ENCODE data around the gene MIA2.
A peak's percentile ranks its signal among the peaks of the same experiment; 100 is the strongest.
"Not testable (repeated sequence)": the region's sequence is repeated elsewhere in the genome, so short reads cannot be mapped to it uniquely, and the experiment has no call there.

MIA2 gene

GRCh38 chr14:39233680-39234326, at the start of gene MIA2:
Gene MIA2, plus strand, starts transcription at chr14:39233915. Its CDS starts 200 bp downstream, at chr14:39234115.
- DNase-seq = no peak

GRCh38 chr14:39184628-39185255, 49.0 kb upstream of the MIA2 start:
- DNase-seq = no peak

DNA sequence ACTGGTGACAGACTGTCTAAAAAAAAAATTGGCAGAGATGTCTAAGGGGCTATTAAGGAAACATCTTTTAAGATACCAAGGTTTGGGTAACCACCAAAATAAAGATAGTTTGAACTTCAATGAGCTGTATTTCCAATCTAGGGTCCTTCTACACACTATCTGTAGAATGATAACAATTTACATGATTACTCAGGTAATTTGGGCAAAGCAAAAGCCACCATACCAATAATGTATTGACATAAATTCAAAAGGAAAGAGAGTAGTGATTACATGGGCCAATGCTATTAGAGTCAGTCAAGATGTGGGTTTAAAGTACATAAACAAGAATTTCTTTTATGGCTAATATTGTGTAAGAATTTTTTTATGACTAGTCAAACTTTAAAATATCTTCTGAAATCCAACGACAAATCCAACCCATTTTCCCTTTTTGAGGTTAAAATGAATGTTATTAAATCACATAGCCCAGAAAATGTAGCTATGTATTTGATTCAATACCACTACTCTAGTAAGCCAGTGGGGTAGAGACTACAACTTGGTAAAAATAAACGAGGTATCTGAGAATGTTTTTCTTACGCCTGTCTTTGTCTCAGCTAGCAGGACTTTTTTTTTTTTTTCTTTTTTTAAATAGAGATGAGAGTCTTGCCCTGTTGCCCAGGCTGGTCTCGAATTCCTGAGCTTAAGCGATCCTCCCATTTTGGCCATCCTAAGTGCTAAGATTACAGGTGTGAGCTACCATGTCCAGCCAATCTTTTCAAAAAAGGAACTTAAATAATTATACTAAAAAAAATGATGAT, 48.3 kb upstream of the MIA2 start:
- DNase-seq = no peak

DNA sequence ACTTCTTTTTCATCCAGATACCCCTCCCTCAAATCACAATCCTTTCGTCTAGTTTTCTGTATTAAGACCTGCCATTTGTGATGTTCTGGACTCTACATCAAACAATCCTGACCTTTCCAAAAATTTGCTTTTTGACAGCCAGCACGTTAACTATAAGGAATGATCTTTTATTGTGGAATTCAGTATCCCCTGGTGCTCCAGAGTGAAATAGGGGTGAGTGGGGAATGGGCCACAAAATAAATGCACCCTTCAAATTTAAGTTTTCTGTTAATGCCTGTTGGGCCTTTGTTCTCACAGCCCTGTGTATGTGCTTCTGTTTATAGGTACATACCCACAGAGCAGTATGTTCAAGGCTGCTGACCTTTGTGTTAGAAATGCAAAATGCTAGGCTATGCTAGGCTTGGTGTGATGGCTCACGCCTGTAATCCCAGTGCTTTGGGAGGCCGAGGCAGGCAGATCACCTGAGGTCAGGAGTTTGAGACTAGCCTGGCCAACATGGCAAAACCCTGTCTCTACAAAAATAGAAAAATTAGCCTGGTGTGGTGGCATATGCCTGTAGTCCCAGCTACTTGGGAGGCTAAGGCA, 46.7 kb upstream of the MIA2 start:
- DNase-seq = no peak

GRCh38 chr14:39203659-39204606, 29.8 kb upstream of the MIA2 start:
- no peak for DNase-seq

DNA sequence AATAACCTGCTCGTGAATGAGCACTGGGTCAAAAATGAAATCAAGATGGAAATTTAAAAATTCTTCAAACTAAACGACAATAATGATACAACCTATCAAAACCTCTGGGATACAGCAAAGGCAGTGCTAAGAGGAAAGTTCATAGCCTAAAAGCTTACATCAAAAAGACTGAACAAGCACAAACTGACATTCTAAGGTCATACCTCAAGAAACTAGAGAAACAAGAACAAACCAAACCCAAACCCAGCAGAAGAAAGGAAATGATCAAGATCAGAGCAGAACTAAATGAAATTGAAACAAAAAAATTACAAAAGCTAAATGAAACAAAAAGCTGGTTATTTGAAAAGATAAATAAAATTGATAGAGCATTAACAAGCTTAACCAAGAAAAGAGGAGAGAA, 26.3 kb upstream of the MIA2 start:
- not testable (repeated sequence) for DNase-seq

GRCh38 chr14:39211109-39211741, 22.5 kb upstream of the MIA2 start:
- DNase-seq = no peak

GRCh38 chr14:39212034-39212433, 21.7 kb upstream of the MIA2 start:
- DNase-seq = no peak

DNA sequence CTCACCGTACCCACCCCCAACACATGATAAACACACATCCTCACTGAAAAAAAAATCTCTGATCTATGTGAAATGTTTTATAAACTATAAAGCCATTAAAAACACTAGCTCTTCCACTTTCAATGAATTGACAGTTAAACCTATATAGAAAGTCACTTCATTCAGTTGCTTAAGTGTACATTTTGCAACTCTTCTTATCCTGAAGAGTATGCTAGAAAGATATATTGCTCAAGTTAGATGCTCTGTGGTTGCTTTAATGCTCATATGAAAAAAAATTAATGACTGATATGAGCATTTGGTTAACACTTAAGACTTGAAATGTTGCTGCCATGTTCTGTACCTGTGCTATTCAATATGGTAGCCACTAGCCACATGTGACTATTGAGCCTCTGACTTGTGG, 21.0 kb upstream of the MIA2 start:
- DNase-seq = no peak

DNA sequence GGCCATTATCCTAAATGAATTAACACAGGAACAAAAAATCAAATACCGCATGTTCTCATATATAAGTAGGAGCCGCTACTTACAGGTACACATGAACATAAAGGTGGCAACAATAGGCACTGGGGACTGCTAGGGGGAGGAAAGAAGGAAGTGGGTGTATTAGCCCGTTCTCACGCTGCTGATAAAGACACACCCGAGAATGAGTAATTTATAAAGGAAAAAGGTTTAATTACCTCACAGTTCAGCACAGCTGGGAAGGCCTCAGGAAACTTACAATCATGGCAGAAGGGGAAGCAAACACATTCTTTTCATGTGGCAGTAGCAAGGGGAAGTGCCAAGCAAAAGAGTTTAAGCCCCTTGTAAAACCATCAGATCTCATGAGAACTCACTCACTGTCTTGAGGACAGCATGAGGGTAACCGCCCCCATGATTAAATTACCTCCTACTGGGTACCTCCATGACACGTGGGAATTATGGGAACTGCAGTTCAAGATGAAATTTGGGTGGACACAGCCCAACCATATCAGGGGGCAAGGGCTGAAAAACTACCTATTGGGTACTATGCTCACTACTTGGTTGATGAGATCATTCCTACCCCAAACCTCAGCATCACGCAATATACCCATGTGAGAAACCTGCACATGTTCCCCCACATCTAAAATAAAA, 16.4 kb upstream of the MIA2 start:
- DNase-seq = no peak

GRCh38 chr14:39218171-39218769, 15.4 kb upstream of the MIA2 start:
- DNase-seq = no peak

- no peak for DNase-seq
These were observed 14.6 kb upstream of the MIA2 start for GRCh38 chr14:39219075-39219499.

DNA sequence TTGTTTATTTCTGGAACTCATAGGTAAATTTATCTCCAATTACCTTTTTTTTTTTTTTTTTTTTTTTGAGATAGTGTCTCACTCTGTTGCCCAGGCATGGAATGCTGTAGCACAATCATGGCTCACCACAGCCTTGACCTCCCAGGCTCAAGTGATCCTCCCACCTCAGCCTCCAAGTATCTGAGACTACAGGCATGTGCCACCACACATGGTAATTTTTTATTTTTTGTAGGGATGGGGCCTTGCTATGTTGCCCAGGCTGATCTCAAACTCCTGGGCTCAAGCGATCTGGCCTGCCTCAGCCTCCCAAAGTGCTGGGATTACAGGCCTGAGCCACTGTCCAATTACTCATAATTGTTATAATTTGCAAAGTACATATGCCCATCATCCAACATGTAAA, 13.2 kb upstream of the MIA2 start:
- not testable (repeated sequence) for DNase-seq

DNA sequence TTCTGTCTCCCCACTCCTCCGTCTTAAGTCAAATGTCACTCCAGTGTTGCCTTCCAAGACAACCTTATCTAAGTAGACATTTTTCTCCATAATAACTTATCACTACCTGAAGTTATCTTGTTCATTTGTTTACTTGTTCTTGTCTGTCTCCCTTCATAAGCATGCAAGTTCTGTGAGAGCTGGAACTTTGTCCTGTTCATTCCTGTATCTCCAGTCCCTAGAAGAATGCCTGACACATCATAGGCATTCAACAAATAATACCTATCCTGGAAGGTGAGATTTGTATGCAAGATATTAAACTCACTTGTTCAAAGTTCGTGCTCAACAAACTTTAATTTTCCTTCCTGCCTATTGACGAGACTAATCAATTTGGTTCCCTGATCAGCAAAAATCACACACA, 5.7 kb upstream of the MIA2 start:
- DNase-seq = no peak

- DNase-seq = no peak
These were observed 5.0 kb upstream of the MIA2 start for GRCh38 chr14:39228509-39229221.

GRCh38 chr14:39229222-39229543, 4.5 kb upstream of the MIA2 start:
- peak; percentile 71 for DNase-seq

- no peak for DNase-seq
These were observed 4.1 kb upstream of the MIA2 start for GRCh38 chr14:39229601-39230110.

- DNase-seq = no peak
These were observed 3.2 kb upstream of the MIA2 start for GRCh38 chr14:39230416-39231035.

- peak; percentile 37 for DNase-seq
These were observed 1.8 kb upstream of the MIA2 start for GRCh38 chr14:39231751-39232553.
